Heart left ventricle (tissue), 16 donors: Measurements from ENCODE around the gene NCKAP5L. TPM values are rescaled to one million over a fixed set of nuclear protein-coding genes. Genes with fewer than 3 reads are reported as not detected.

Source experiments
- ATAC-seq, 4 donors: fragments of 200-7000 bp; cut with Tn5 transposase; one replicate each; pipeline ENCODE4 v1.9.1; 2020 to 2022; ENCODE audit warnings: moderate library complexity in 4 of 4, mild to moderate bottlenecking in 3 of 4, moderate number of reproducible peaks in 1 of 4
- DNase-seq, 5 donors: peaks; one replicate each; pipeline ENCODE4 v3.0.0-alpha.2; 2020
- H3K27ac ChIP-seq, 12 donors: fragments of 200-600 bp; sonication (generic) in 4 of 12; one replicate each; pipeline versions ENCODE4 v1.5.0 to v1.8.0; 2016 to 2022; ENCODE audit warnings: mild to moderate bottlenecking in 2 of 12
- H3K27me3 ChIP-seq, 9 donors: fragments of 200-600 bp; sonication (generic) in 2 of 9; one replicate each; pipeline versions ENCODE4 v1.5.1 to v1.8.0; 2016 to 2022; ENCODE audit warnings: mild to moderate bottlenecking in 3 of 9
- H3K36me3 ChIP-seq, 9 donors: fragments of 200-600 bp; sonication (generic) in 2 of 9; one replicate each; pipeline versions ENCODE4 v1.5.0 to v1.8.0; 2018 to 2022; ENCODE audit warnings: mild to moderate bottlenecking in 2 of 9
- H3K4me1 ChIP-seq, 12 donors: fragments of 200-600 bp; sonication (generic) in 4 of 12; one replicate each; pipeline versions ENCODE4 v1.5.0 to v1.8.0; 2016 to 2022; ENCODE audit warnings: mild to moderate bottlenecking in 3 of 12
- H3K4me3 ChIP-seq, 12 donors: fragments of 200-600 bp; sonication (generic) in 4 of 12; one replicate each; pipeline versions ENCODE4 v1.5.0 to v1.8.0; 2017 to 2022; ENCODE audit warnings: mild to moderate bottlenecking in 9 of 12, moderate library complexity in 4 of 12
- H3K9me3 ChIP-seq, 12 donors: fragments of 200-600 bp; sonication (generic) in 4 of 12; one replicate each; pipeline versions ENCODE4 v1.5.0 to v1.8.0; 2016 to 2022; ENCODE audit warnings: mild to moderate bottlenecking in 1 of 12
- CTCF ChIP-seq, 12 donors: fragments of 200-600 bp; sonication (generic) in 4 of 12; IDR thresholded peaks; one replicate each; pipeline versions ENCODE4 v1.5.0 to v1.8.0; 2018 to 2022; ENCODE audit warnings: antibody characterized with exemption in 12 of 12, mild to moderate bottlenecking in 5 of 12
- POLR2A ChIP-seq, 2 donors: fragments of 450-650 bp; IDR thresholded peaks; one replicate each; pipeline ENCODE4 v1.6.1; 2017; ENCODE audit warnings: antibody characterized with exemption in 2 of 2, mild to moderate bottlenecking in 2 of 2, moderate library complexity in 2 of 2
- WGBS, 4 donors: extraction: QIAGEN DNeasy Blood & Tissue Kit in 2 of 4; methylation state at CpG; one replicate each; pipeline versions ENCODE4 v1.1.5 to v1.1.7; 2013 to 2018; 5-methylcytosine and 5-hydroxymethylcytosine counted together
- intact Hi-C, 10 donors: fragments of 100-400 bp; cut with DNase I; formaldehyde crosslinking; loops; one replicate each; pipeline versions ENCODE4 v1.11.1 to v1.14.2; 2022
- polyA plus RNA-seq, 2 donors: library from polyadenylated mRNA; stranded (reverse); fragments of 200-250 nt; gene quantifications; one replicate each; pipeline ENCODE4 v1.2.3, GENCODE V29; 2013
- total RNA-seq, 9 donors: library from RNA; depleted of rRNA in 2 of 9; stranded (reverse); fragments of >200 nt in 2 of 9; fragmentation: NEBNext Ultra II Directional in 3 of 9; extraction: Animal tissue kit (Norgen Biotek cat#: 25700) in 3 of 9; gene quantifications; one replicate each; pipeline versions ENCODE4 v1.1.0 to v1.2.4, GENCODE V29; 2016 to 2023
- donor health status: ischemic (EF 13 %, LVEDD 7.1; RV severe dilation, severe dysfunction).
- donor health status: healthy with polysubstance abuse.
- donor health status: DM: no; HTN: yes; CAD: no.
- donor health status: DM: no; HTN: no; CAD: no.
- donor health status: ischemic (EF 25% LVEDD 6.9; RV normal size, moderate dysfunction).
- donor health status: ischemic (EF 25% LVEDD 5.7; RV mildly dilated, moderate dysfunction).
- donor health status: healthy.
- donor health status: DM: yes; HTN: yes; CAD: no.
- donor health status: ischemic (EF 35%, LVEDD 5.7; RV mildly dilated, moderate dysfunction).
- donor health status: nonischemic (EF 11% LVEDD 7.7; RV severe dilation, severe dysfunction).
- donor health status: DM: yes; HTN: yes; CAD: no.
- donor health status: PGD.
- donor health status: ischemic (EF 29% LVEDD 5.4; RV normal size, mild dysfunction).
- donor health status: nonischemic (EF 23%, LVEDD 6.1; RV moderate dilation, normal function).

NCKAP5L gene
- total and polyA plus RNA-seq, 11 donors: 14.1 to 35.0 (median 25.0) TPM

DNA sequence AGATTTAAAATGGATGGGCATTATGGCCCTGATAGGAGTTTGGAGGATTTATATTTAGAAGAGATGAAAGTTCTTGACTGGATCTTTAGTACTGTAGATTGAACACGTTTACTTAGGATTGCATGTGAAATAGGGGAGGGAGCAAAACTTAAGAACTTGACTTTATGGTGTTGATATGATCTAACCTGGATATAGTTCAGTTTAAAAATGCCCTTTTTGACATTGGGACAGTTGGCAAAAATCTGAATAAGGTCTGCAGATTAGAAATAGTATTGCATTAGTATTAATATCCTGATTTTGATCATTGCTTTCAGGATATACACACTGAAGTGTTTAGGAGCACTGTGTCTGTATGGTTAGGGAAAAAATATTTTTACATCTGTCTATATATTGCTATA is 77.2 kb downstream of the NCKAP5L start:
- TF ChIP-seq POLR2A (IDR thresholded peaks at IDR 0.05) (no peak), CTCF (IDR thresholded peaks at IDR 0.05) (no peak)
- no peak overlapping the region for H3K4me3 ChIP-seq
- H3K27me3 ChIP-seq: no peaks in the 10 kb centered on the region
- intact Hi-C loops: no loop called here
- peaks cover 0 to 52% (median 41%) of the 10 kb centered on the region in 9 donors for H3K36me3 ChIP-seq
- WGBS, 4 donors: 12 to 26% (median 17%) methylated on average over 1 of the region's 1 CpG
- peak overlapping the region in 4 of 12 donors; percentile 1 to 26 (median 24) for H3K27ac ChIP-seq
- no peak for ATAC-seq
- DNase-seq: no peak
- H3K4me1 ChIP-seq: peaks cover 0 to 97% (median 72%) of the 10 kb centered on the region in 12 donors
- H3K9me3 ChIP-seq: no peaks in the 10 kb centered on the region

DNA sequence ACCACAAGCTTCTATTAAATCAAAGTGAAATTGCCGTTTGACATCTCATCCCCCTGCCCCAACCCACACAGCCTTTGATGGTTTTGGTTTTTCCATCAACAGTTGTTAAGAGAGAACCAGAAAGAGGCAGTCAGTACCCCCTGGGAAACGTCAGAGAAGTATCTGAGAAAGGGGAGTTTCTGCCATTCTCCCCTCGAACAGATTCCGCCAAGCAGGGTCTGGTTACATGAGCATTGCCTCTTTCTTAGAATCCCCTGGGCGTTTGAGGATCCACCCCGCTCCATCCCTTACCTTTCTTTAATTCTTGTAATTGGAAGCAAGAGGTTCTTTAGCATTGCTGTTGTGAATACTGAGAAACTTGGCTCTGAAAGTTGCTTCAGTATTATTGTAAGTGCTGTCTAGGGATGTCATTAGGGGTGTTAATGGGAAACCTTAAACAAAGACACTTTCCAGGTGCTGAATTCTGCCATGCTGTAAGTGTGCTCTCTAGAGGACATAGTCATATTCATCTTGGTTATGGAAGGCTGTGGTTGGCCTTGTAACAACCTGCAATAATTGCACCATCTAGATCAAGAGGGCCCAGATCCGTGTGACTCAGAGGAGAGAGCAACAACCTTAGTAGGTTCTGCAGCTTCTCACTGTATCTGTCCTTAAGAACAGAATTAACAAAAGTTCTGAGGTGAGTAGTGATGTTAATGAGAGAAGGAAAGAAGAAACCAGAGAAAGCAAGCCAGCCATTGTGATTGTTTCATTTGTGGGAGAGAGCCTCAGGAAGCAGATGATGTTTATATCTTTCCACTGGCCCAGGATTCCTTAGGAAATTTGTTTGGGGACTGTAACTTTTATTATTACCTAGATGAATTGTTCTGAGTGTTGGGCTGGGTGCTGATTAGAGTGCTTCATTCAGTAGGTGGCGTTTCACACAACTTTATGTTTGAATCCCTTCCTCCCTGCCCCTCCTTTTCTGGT is 77.9 kb downstream of the NCKAP5L start:
- Histone ChIP-seq H3K4me3 (no peak overlapping the region), H3K27me3 (no peaks in the 10 kb centered on the region), H3K4me1 (peaks cover 0 to 100% (median 78%) of the 10 kb centered on the region in 12 donors), H3K36me3 (peaks cover 0 to 45% (median 34%) of the 10 kb centered on the region in 9 donors), H3K27ac (peak overlapping the region in 5 of 12 donors; percentile 1 to 44 (median 26)), H3K9me3 (no peaks in the 10 kb centered on the region)
- TF ChIP-seq CTCF (IDR thresholded peaks at IDR 0.05) (no peak), POLR2A (IDR thresholded peaks at IDR 0.05) (no peak)
- DNase-seq (no peak), ATAC-seq (peak in 3 of 4 donors; percentile 42 to 62 (median 55))
- 51 to 55% (median 52%) methylated on average over 8 of the region's 8 CpGs for WGBS, 4 donors
- intact Hi-C loops: no loop called here

GRCh38 chr12:49748800-49749199 is 79.4 kb downstream of the NCKAP5L start:
- Histone ChIP-seq H3K27ac (peak overlapping the region in 9 of 12 donors; percentile 11 to 62 (median 35)), H3K36me3 (peaks cover 0 to 43% (median 19%) of the 10 kb centered on the region in 9 donors), H3K27me3 (no peaks in the 10 kb centered on the region), H3K4me3 (peak overlapping the region in 3 of 12 donors; percentile 11 to 19 (median 13)), H3K4me1 (peaks cover 12 to 100% (median 92%) of the 10 kb centered on the region in 12 donors), H3K9me3 (no peaks in the 10 kb centered on the region)
- TF ChIP-seq CTCF (IDR thresholded peaks at IDR 0.05): no peak
- TF ChIP-seq POLR2A (IDR thresholded peaks at IDR 0.05): no peak
- WGBS, 4 donors: 38 to 49% (median 42%) methylated on average over 3 of the region's 3 CpGs
- intact Hi-C loops: no loop called here
- no peak for DNase-seq
- ATAC-seq: no peak

DNA sequence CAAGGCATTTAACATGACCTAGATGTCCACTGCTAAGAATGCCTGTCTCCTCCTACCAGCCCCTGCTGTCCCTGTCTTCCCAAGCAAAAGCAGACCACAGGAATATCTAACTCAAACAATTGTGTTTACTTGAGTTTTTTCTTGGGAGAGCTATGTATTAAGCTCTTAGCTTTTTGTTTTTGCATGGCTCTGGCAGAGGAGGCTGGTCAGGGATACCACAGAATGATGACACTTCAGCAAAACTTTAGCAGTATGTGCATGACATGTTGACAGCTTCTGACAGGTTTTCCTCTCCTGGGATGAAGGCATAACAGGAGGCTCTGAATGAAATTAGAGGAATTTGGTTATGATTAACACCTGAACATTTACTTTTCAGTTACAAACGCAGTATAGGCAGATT is 79.9 kb downstream of the NCKAP5L start:
- no peaks in the 10 kb centered on the region for H3K9me3 ChIP-seq
- H3K4me1 ChIP-seq: peaks cover 14 to 100% (median 93%) of the 10 kb centered on the region in 12 donors
- peak overlapping the region in 3 of 12 donors; percentile 8 to 19 (median 11) for H3K4me3 ChIP-seq
- no peak for TF ChIP-seq CTCF (IDR thresholded peaks at IDR 0.05)
- no peak for TF ChIP-seq POLR2A (IDR thresholded peaks at IDR 0.05)
- peaks cover 0 to 43% (median 14%) of the 10 kb centered on the region in 9 donors for H3K36me3 ChIP-seq
- ATAC-seq: peak in 2 of 4 donors; percentile 16 to 20
- H3K27ac ChIP-seq: peak overlapping the region in 10 of 12 donors; percentile 11 to 62 (median 34)
- 14 to 38% (median 31%) methylated on average over 1 of the region's 1 CpG for WGBS, 4 donors
- no peak for DNase-seq
- H3K27me3 ChIP-seq: no peaks in the 10 kb centered on the region
- intact Hi-C loops: no loop called here
